CD4-positive, alpha-beta memory T cell (primary cell): Measurements from ENCODE around the gene PDE1A. TPM values are rescaled to one million over a fixed set of nuclear protein-coding genes. Genes with fewer than 3 reads are reported as not detected.

Source experiments
- CTCF ChIA-PET: fragments of 350-600 bp; sonication (Branson Sonifier 250); formaldehyde crosslinking; loops from one replicate; lab custom pipeline; 2021; ENCODE audit warnings: inconsistent platforms; ENCODE audit not compliant: partially characterized antibody; lab: Charles Lee
- POLR2A ChIA-PET: fragments of 350-600 bp; sonication (Branson Sonifier 250); formaldehyde crosslinking; loops from one replicate; lab custom pipeline; 2021; ENCODE audit not compliant: partially characterized antibody; lab: Charles Lee
- DNase-seq, 5 donors: peaks; one replicate each; pipeline versions ENCODE4 v3.0.0 to v3.0.0-alpha.2; 2020 to 2022; ENCODE audit warnings: mixed read lengths in 1 of 5
- H3K27ac ChIP-seq: one replicate; pipeline ENCODE4 v1.7.0; 2013; ENCODE audit warnings: low read depth, low read length
- H3K27me3 ChIP-seq: 2 replicates; pipeline ENCODE4 v1.7.0; 2013; ENCODE audit warnings: mild to moderate bottlenecking, low read length, moderate library complexity; ENCODE audit not compliant: insufficient read depth
- H3K36me3 ChIP-seq: 2 replicates; pipeline ENCODE4 v1.7.0; 2013; ENCODE audit warnings: mild to moderate bottlenecking, low read length, moderate library complexity; ENCODE audit not compliant: insufficient read depth
- H3K4me1 ChIP-seq: 2 replicates; pipeline ENCODE4 v1.7.0; 2013; ENCODE audit warnings: mild to moderate bottlenecking, low read length, moderate library complexity; ENCODE audit not compliant: insufficient read depth
- H3K4me3 ChIP-seq, 2 donors: one replicate each; pipeline ENCODE4 v1.7.0; 2013; ENCODE audit warnings: low read length in 2 of 2, mild to moderate bottlenecking in 1 of 2
- H3K9me3 ChIP-seq, 2 donors: one replicate each; pipeline ENCODE4 v1.7.0; 2013; ENCODE audit warnings: low read length in 2 of 2, control low read depth in 1 of 2; ENCODE audit not compliant: control insufficient read depth in 1 of 2
- H3K27ac Mint-ChIP-seq, 7 donors: one replicate each; pipeline ENCODE4 v1.8.0; 2020 to 2021; ENCODE audit warnings: mixed read lengths in 7 of 7, mild to moderate bottlenecking in 6 of 7, inconsistent platforms in 3 of 7, moderate library complexity in 3 of 7
- H3K27me3 Mint-ChIP-seq, 2 donors: one replicate each; pipeline ENCODE4 v1.8.0; 2020 to 2021; ENCODE audit warnings: mixed read lengths in 2 of 2
- H3K36me3 Mint-ChIP-seq, 2 donors: one replicate each; pipeline ENCODE4 v1.8.0; 2020 to 2021; ENCODE audit warnings: mixed read lengths in 2 of 2, inconsistent platforms in 1 of 2, mild to moderate bottlenecking in 1 of 2
- H3K4me1 Mint-ChIP-seq, 4 donors: one replicate each; pipeline ENCODE4 v1.8.0; 2020 to 2021; ENCODE audit warnings: mixed read lengths in 4 of 4, mild to moderate bottlenecking in 1 of 4
- H3K4me3 Mint-ChIP-seq, 8 donors: one replicate each; pipeline ENCODE4 v1.8.0; 2020 to 2021; ENCODE audit warnings: mixed read lengths in 8 of 8, mild to moderate bottlenecking in 7 of 8, moderate library complexity in 6 of 8, inconsistent platforms in 3 of 8
- H3K9me3 Mint-ChIP-seq, 8 donors: one replicate each; pipeline ENCODE4 v1.8.0; 2020 to 2021; ENCODE audit warnings: mixed read lengths in 8 of 8, mild to moderate bottlenecking in 5 of 8, inconsistent platforms in 3 of 8, moderate library complexity in 1 of 8
- intact Hi-C: fragments of 100-400 bp; cut with micrococcal nuclease; formaldehyde crosslinking; loops from one replicate; pipeline ENCODE4 v1.15.1; 2023
- polyA plus RNA-seq, 2 donors: library from polyadenylated mRNA; unstranded; fragments of 300-500 nt; fragmentation: Illumina TruSeq; gene quantifications; one replicate each; pipeline ENCODE4 v1.2.3, GENCODE V29; 2021
- total RNA-seq, 2 experiments: library from RNA; stranded (reverse); gene quantifications; one replicate each; pipeline ENCODE4 v1.2.3, GENCODE V29; 2021

Gene PDE1A
- total and polyA plus RNA-seq, 4 experiments from 2014 or later: not detected

GRCh38 chr2:182324665-182325064, 102.2 kb downstream of the PDE1A start:
- intact Hi-C loops: no loop called here
- Mint-ChIP-seq H3K4me3 (no peak overlapping the region), H3K36me3 (no peaks in the 10 kb centered on the region), H3K4me1 (no peaks in the 10 kb centered on the region), H3K27me3 (no peaks in the 10 kb centered on the region), H3K27ac (no peak overlapping the region), H3K9me3 (peaks cover 0 to 3% (median 0%) of the 10 kb centered on the region in 8 donors)
- POLR2A ChIA-PET: no interaction called here
- Histone ChIP-seq H3K4me1 (no peaks in the 10 kb centered on the region), H3K27ac (no peak overlapping the region), H3K27me3 (no peaks in the 10 kb centered on the region), H3K4me3 (no peak overlapping the region), H3K36me3 (no peaks in the 10 kb centered on the region), H3K9me3 (no peaks in the 10 kb centered on the region)
- CTCF ChIA-PET: no interaction called here
- no peak for DNase-seq

DNA sequence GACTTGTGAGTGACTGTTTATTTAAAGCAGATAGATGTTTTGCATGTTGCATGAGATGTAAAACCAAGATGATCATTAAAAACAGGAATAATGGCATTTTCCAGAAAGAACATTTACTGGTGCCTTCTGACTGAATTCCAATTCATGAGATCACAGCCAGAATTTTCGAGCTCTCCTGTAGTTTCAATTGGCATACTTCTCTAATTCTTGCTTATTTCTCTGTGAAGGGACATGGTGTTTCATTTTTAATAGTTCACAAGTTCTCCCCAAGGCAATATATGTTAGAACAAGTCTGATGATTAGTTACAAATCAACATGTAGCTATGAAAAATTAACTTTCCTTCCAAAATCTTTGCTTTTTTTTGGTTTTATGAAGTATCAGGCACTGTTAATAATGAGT, 105.7 kb downstream of the PDE1A start:
- H3K4me3 ChIP-seq: no peak overlapping the region
- Mint-ChIP-seq H3K4me1 (no peaks in the 10 kb centered on the region), H3K9me3 (peaks cover 0 to 3% (median 0%) of the 10 kb centered on the region in 8 donors), H3K4me3 (no peak overlapping the region), H3K27ac (no peak overlapping the region), H3K36me3 (no peaks in the 10 kb centered on the region), H3K27me3 (no peaks in the 10 kb centered on the region)
- no peaks in the 10 kb centered on the region for H3K9me3 ChIP-seq
- ChIA-PET CTCF (no interaction called here), POLR2A (no interaction called here)
- intact Hi-C loops: no loop called here
- H3K36me3 ChIP-seq: no peaks in the 10 kb centered on the region
- DNase-seq: no peak
- no peak overlapping the region for H3K27ac ChIP-seq
- H3K27me3 ChIP-seq: no peaks in the 10 kb centered on the region
- no peaks in the 10 kb centered on the region for H3K4me1 ChIP-seq

GRCh38 chr2:182319556-182320505, 107.0 kb downstream of the PDE1A start:
- Mint-ChIP-seq H3K9me3 (peaks cover 0 to 3% (median 0%) of the 10 kb centered on the region in 8 donors), H3K36me3 (no peaks in the 10 kb centered on the region), H3K4me1 (no peaks in the 10 kb centered on the region), H3K4me3 (no peak overlapping the region), H3K27ac (no peak overlapping the region), H3K27me3 (no peaks in the 10 kb centered on the region)
- Histone ChIP-seq H3K27ac (no peak overlapping the region), H3K9me3 (no peaks in the 10 kb centered on the region), H3K36me3 (no peaks in the 10 kb centered on the region), H3K4me1 (no peaks in the 10 kb centered on the region), H3K4me3 (no peak overlapping the region), H3K27me3 (no peaks in the 10 kb centered on the region)
- ChIA-PET CTCF (interaction anchor here (0.6 kb wide), 1 partner anchor 299 kb away, joined by 3 read pairs; no protein-coding TSS in a partner anchor), POLR2A (no interaction called here)
- intact Hi-C loops: no loop called here
- DNase-seq: no peak

DNA sequence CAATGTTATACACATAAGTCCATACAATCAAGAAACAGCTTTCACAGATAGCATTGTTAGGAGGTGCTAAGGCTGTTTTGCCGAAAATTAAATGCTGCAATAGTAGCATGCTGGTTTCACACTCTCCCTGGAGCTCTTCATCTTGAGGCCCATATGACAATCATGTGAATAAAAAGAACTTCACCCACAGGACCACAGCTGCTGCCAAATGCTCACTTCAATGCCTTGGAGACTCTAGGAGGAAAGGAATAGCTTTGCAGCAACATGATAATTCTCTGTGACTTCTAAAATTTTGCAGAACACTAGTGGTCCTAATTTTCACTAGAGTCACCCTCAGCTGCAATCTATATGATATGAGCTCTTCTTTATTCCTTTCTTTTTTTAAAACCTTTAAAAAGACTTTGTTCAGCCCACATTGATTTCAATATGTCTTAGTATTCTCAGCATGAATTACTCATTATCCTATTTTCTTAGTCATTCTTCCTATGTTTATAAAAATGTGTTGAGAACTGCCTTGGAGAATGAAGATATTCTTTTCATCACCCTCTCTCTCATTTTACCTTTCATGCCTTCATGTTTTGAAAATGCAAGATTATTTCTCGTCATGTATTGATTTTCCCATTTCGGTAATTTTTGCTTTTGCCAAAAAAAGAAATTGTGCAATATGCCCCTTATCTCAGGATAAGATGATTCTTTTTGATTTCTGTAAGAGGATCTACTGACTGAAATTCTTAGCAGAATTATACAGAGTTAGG, 108.2 kb downstream of the PDE1A start:
- Histone ChIP-seq H3K27me3 (no peaks in the 10 kb centered on the region), H3K4me1 (no peaks in the 10 kb centered on the region), H3K4me3 (no peak overlapping the region), H3K27ac (no peak overlapping the region), H3K9me3 (no peaks in the 10 kb centered on the region), H3K36me3 (no peaks in the 10 kb centered on the region)
- no peak overlapping the region for H3K4me3 Mint-ChIP-seq
- H3K27me3 Mint-ChIP-seq: no peaks in the 10 kb centered on the region
- H3K9me3 Mint-ChIP-seq: no peaks in the 10 kb centered on the region
- CTCF ChIA-PET: no interaction called here
- H3K36me3 Mint-ChIP-seq: no peaks in the 10 kb centered on the region
- POLR2A ChIA-PET: no interaction called here
- intact Hi-C loops: no loop called here
- H3K27ac Mint-ChIP-seq: peak overlapping the region in 1 of 7 donors; percentile 44
- DNase-seq: no peak
- no peaks in the 10 kb centered on the region for H3K4me1 Mint-ChIP-seq

DNA sequence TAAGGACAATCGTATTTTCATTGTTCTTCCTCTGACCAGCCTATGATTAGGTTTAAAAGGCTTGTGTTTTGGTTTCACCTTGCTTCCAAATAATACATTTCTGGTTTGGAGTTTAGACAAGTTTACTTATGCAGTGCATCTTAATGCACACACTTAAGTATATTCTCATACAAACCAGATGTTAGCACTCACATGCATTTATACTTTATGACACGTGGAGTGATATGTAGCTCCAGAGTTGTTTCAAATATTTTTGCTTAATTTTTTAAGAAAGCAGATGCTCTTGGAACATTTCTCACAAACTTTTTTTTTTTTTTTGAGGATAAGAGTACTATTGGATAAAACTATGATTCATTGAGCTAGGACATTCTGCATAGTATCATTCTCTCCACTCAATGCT, 109.9 kb downstream of the PDE1A start:
- Histone ChIP-seq H3K4me3 (no peak overlapping the region), H3K4me1 (no peaks in the 10 kb centered on the region), H3K9me3 (no peaks in the 10 kb centered on the region), H3K36me3 (no peaks in the 10 kb centered on the region), H3K27me3 (no peaks in the 10 kb centered on the region), H3K27ac (no peak overlapping the region)
- Mint-ChIP-seq H3K36me3 (no peaks in the 10 kb centered on the region), H3K4me3 (no peak overlapping the region), H3K27me3 (no peaks in the 10 kb centered on the region), H3K27ac (no peak overlapping the region), H3K4me1 (no peaks in the 10 kb centered on the region), H3K9me3 (no peaks in the 10 kb centered on the region)
- intact Hi-C loops: no loop called here
- CTCF ChIA-PET: no interaction called here
- POLR2A ChIA-PET: no interaction called here
- no peak for DNase-seq

- H3K27me3 ChIP-seq: no peaks in the 10 kb centered on the region
- Mint-ChIP-seq H3K9me3 (peaks cover 0 to 4% (median 0%) of the 10 kb centered on the region in 8 donors), H3K4me3 (no peak overlapping the region), H3K27ac (no peak overlapping the region), H3K36me3 (no peaks in the 10 kb centered on the region), H3K4me1 (no peaks in the 10 kb centered on the region), H3K27me3 (no peaks in the 10 kb centered on the region)
- intact Hi-C loops: no loop called here
- no peak overlapping the region for H3K27ac ChIP-seq
- H3K4me1 ChIP-seq: no peaks in the 10 kb centered on the region
- no peaks in the 10 kb centered on the region for H3K36me3 ChIP-seq
- ChIA-PET CTCF (no interaction called here), POLR2A (no interaction called here)
- no peak overlapping the region for H3K4me3 ChIP-seq
- no peaks in the 10 kb centered on the region for H3K9me3 ChIP-seq
- no peak for DNase-seq
Measured at GRCh38 chr2:182302972-182303371, 123.9 kb downstream of the PDE1A start.

GRCh38 chr2:182302174-182302573, 124.7 kb downstream of the PDE1A start:
- Mint-ChIP-seq H3K4me1 (no peaks in the 10 kb centered on the region), H3K9me3 (peaks cover 0 to 4% (median 0%) of the 10 kb centered on the region in 8 donors), H3K36me3 (no peaks in the 10 kb centered on the region), H3K27ac (no peak overlapping the region), H3K27me3 (no peaks in the 10 kb centered on the region), H3K4me3 (no peak overlapping the region)
- no peak overlapping the region for H3K4me3 ChIP-seq
- intact Hi-C loops: no loop called here
- ChIA-PET POLR2A (no interaction called here), CTCF (no interaction called here)
- no peaks in the 10 kb centered on the region for H3K27me3 ChIP-seq
- H3K4me1 ChIP-seq: no peaks in the 10 kb centered on the region
- no peaks in the 10 kb centered on the region for H3K36me3 ChIP-seq
- H3K27ac ChIP-seq: no peak overlapping the region
- DNase-seq: no peak
- no peaks in the 10 kb centered on the region for H3K9me3 ChIP-seq
